Vagina (tissue), 2 donors: ENCODE data around the gene KRT86.

ENCODE experiments used
- POLR2A ChIP-seq, 2 donors: fragments of 450-650 bp; IDR thresholded peaks; one replicate each; pipeline ENCODE4 v1.6.1; 2017; ENCODE audit warnings: antibody characterized with exemption in 2 of 2, mild to moderate bottlenecking in 2 of 2, moderate library complexity in 2 of 2
- POLR2AphosphoS5 ChIP-seq, 2 donors: sonication (generic); formaldehyde crosslinking; IDR thresholded peaks; one replicate each; pipeline ENCODE4 v1.9.0; 2017; ENCODE audit warnings: antibody characterized with exemption in 2 of 2, mild to moderate bottlenecking in 2 of 2, low read depth in 1 of 2; ENCODE audit not compliant: insufficient read depth in 1 of 2
- TF ChIP-seq, protein P1 (sequence below), 3 experiments: fragments of 450-650 bp in 2 of 3; fragments of 200-600 bp in 1 of 3; sonication (generic) in 1 of 3; IDR thresholded peaks; one replicate each; pipeline ENCODE4 v1.5.1; 2017 to 2019; ENCODE audit warnings: antibody characterized with exemption in 3 of 3, mild to moderate bottlenecking in 2 of 3, moderate library complexity in 2 of 3

DNA sequence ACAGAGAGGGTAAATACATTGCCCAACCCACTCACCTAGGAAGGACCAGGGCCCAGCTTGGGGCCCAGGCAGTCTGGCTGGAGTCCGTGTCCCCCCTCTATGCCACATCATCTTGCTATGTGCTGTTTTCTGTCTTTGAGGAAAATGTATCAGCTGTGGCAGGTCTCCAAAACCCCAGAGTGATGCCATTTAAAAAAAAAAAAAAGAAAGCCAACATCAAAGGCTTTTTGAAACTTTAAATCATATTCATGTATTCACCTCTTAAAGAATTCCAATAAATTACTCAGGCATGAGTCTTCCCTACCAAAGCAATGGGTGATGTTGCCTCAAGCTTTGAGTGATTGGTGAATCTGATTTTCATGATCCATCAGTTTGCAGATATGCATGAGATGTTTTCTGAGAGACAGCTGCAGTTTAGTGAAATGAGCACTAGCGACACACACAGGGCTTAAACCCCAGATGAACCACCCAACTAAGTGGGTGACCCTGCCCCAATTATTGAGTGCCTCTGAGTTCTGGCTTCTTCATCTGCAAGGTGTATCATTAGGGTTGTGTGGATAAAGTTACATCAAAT, 10.8 kb downstream of the KRT86 start:
- TF ChIP-seq, protein P1, sequence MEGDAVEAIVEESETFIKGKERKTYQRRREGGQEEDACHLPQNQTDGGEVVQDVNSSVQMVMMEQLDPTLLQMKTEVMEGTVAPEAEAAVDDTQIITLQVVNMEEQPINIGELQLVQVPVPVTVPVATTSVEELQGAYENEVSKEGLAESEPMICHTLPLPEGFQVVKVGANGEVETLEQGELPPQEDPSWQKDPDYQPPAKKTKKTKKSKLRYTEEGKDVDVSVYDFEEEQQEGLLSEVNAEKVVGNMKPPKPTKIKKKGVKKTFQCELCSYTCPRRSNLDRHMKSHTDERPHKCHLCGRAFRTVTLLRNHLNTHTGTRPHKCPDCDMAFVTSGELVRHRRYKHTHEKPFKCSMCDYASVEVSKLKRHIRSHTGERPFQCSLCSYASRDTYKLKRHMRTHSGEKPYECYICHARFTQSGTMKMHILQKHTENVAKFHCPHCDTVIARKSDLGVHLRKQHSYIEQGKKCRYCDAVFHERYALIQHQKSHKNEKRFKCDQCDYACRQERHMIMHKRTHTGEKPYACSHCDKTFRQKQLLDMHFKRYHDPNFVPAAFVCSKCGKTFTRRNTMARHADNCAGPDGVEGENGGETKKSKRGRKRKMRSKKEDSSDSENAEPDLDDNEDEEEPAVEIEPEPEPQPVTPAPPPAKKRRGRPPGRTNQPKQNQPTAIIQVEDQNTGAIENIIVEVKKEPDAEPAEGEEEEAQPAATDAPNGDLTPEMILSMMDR (IDR thresholded peaks at IDR 0.05), result no peak
- TF ChIP-seq POLR2AphosphoS5 (IDR thresholded peaks at IDR 0.05; ENCODE audit: insufficient read depth in 1 of 2, low read depth in 1 of 2) (no peak), POLR2A (IDR thresholded peaks at IDR 0.05) (no peak)
